CD14-positive monocyte (primary cell): ENCODE results near the gene CSRNP3. TPM values are rescaled to one million over a fixed set of nuclear protein-coding genes. Genes with fewer than 3 reads are reported as not detected.

Experiments
- DNase-seq, 3 donors: peaks; one replicate each; pipeline ENCODE4 v3.0.0-alpha.2; 2011 to 2022
- H2AFZ ChIP-seq: 2 replicates; pipeline ENCODE4 v1.6.0; 2012; ENCODE audit warnings: mild to moderate bottlenecking, low read depth, low read length, inconsistent platforms; ENCODE audit not compliant: insufficient read depth, poor library complexity, severe bottlenecking
- H3K27ac ChIP-seq, 2 donors: 1 replicate in 1 of 2; 2 replicates in 1 of 2; pipeline ENCODE4 v1.5.1; 2012 to 2013; ENCODE audit warnings: low read length in 2 of 2, control low read depth in 1 of 2, inconsistent platforms in 1 of 2, low read depth in 1 of 2, mild to moderate bottlenecking in 1 of 2
- H3K27me3 ChIP-seq, 2 donors: one replicate each; pipeline versions ENCODE4 v1.6.0 to v1.6.1; 2011 to 2013; ENCODE audit warnings: low read length in 2 of 2; ENCODE audit not compliant: control insufficient read depth in 2 of 2, insufficient read depth in 2 of 2
- H3K36me3 ChIP-seq, 2 donors: replicated peaks in 1 of 2; 1 replicate in 1 of 2; 2 replicates in 1 of 2; pipeline versions ENCODE4 v1.5.1 to v1.6.1; 2012 to 2013; ENCODE audit warnings: low read length in 2 of 2, control low read depth in 1 of 2, inconsistent platforms in 1 of 2, mild to moderate bottlenecking in 1 of 2; ENCODE audit not compliant: insufficient read depth in 2 of 2, control insufficient read depth in 1 of 2
- H3K4me1 ChIP-seq, 2 donors: 1 replicate in 1 of 2; 2 replicates in 1 of 2; pipeline versions ENCODE4 v1.5.1 to v1.6.1; 2012 to 2013; ENCODE audit warnings: low read length in 2 of 2, control low read depth in 1 of 2, inconsistent platforms in 1 of 2, mild to moderate bottlenecking in 1 of 2, moderate library complexity in 1 of 2; ENCODE audit not compliant: insufficient read depth in 2 of 2, control insufficient read depth in 1 of 2
- H3K4me2 ChIP-seq: replicated peaks from 2 replicates; pipeline ENCODE3; 2012; ENCODE audit warnings: low read length, moderate library complexity, mild to moderate bottlenecking; ENCODE audit not compliant: poor library complexity, severe bottlenecking; ENCODE audit errors: extremely low read depth
- H3K4me3 ChIP-seq, 3 experiments: fragments of 200-600 bp in 1 of 3; sonication (generic) in 1 of 3; replicated peaks in 1 of 3; 1 replicate in 2 of 3; 2 replicates in 1 of 3; pipeline ENCODE4 v1.5.1; 2011 to 2013; ENCODE audit warnings: low read length in 3 of 3, mild to moderate bottlenecking in 3 of 3, control low read depth in 2 of 3, low read depth in 2 of 3, inconsistent platforms in 1 of 3, moderate library complexity in 1 of 3
- H3K79me2 ChIP-seq: 2 replicates; pipeline ENCODE4 v1.6.0; 2012; ENCODE audit warnings: mild to moderate bottlenecking, control low read depth, inconsistent platforms, low read length, moderate library complexity; ENCODE audit not compliant: insufficient read depth
- H3K9ac ChIP-seq: 2 replicates; pipeline ENCODE4 v1.6.0; 2017; ENCODE audit warnings: low read length, mild to moderate bottlenecking; ENCODE audit not compliant: insufficient read depth, poor library complexity, severe bottlenecking
- H3K9me3 ChIP-seq, 2 donors: replicated peaks in 1 of 2; 1 replicate in 1 of 2; 2 replicates in 1 of 2; pipeline versions ENCODE4 v1.5.1 to v1.6.1; 2012 to 2013; ENCODE audit warnings: low read length in 2 of 2, control low read depth in 1 of 2; ENCODE audit not compliant: control insufficient read depth in 1 of 2, insufficient read depth in 1 of 2
- H4K20me1 ChIP-seq: 2 replicates; pipeline ENCODE4 v1.6.0; 2012; ENCODE audit warnings: mild to moderate bottlenecking, low read length, control low read depth, moderate library complexity; ENCODE audit not compliant: insufficient read depth
- H3K27ac Mint-ChIP-seq, 7 donors: one replicate each; pipeline ENCODE4 v1.8.0; 2020; ENCODE audit warnings: mild to moderate bottlenecking in 7 of 7, mixed read lengths in 7 of 7, moderate library complexity in 6 of 7, inconsistent platforms in 2 of 7
- H3K27me3 Mint-ChIP-seq, 3 donors: one replicate each; pipeline ENCODE4 v1.8.0; 2021 to 2022; ENCODE audit warnings: low read depth in 3 of 3, mild to moderate bottlenecking in 3 of 3, mixed read lengths in 3 of 3, moderate library complexity in 3 of 3, inconsistent platforms in 1 of 3
- H3K36me3 Mint-ChIP-seq, 2 donors: one replicate each; pipeline ENCODE4 v1.8.0; 2020; ENCODE audit warnings: mixed read lengths in 2 of 2, inconsistent platforms in 1 of 2, mild to moderate bottlenecking in 1 of 2
- H3K4me1 Mint-ChIP-seq: one replicate; pipeline ENCODE4 v1.8.0; 2020; ENCODE audit warnings: mild to moderate bottlenecking, mixed read lengths
- H3K4me3 Mint-ChIP-seq, 2 donors: one replicate each; pipeline ENCODE4 v1.8.0; 2020; ENCODE audit warnings: mild to moderate bottlenecking in 2 of 2, mixed read lengths in 2 of 2, moderate library complexity in 1 of 2
- H3K9me3 Mint-ChIP-seq, 7 donors: one replicate each; pipeline ENCODE4 v1.8.0; 2020 to 2022; ENCODE audit warnings: mixed read lengths in 7 of 7, mild to moderate bottlenecking in 6 of 7, moderate library complexity in 6 of 7, inconsistent platforms in 2 of 7
- WGBS: methylation state at CpG from one replicate; pipeline ENCODE4 v1.1.5; 2013; ENCODE audit warnings: missing lambda C conversion rate; ENCODE audit not compliant: insufficient coverage; 5-methylcytosine and 5-hydroxymethylcytosine counted together
- intact Hi-C, 2 donors: fragments of 100-400 bp; cut with micrococcal nuclease; formaldehyde crosslinking; loops; one replicate each; pipeline versions ENCODE4 v1.15.0 to v1.15.1; 2023
- polyA plus RNA-seq, 3 donors: library from polyadenylated mRNA; depleted of rRNA in 1 of 3; unstranded in 2 of 3; stranded (reverse) in 1 of 3; fragments of 300-500 nt in 2 of 3; fragments of >200 nt in 1 of 3; fragmentation: Illumina TruSeq in 2 of 3; gene quantifications; 1 replicate in 2 of 3; 2 replicates in 1 of 3; pipeline ENCODE4 v1.2.3, GENCODE V29; 2012 to 2021
- TF ChIP-seq, protein P1 (sequence below): fragments of 200-600 bp; IDR thresholded peaks from one replicate; pipeline ENCODE4 v1.8.0; 2022; ENCODE audit warnings: antibody characterized with exemption, mild to moderate bottlenecking

Gene CSRNP3
- polyA plus RNA-seq, 3 donors = not detected

DNA sequence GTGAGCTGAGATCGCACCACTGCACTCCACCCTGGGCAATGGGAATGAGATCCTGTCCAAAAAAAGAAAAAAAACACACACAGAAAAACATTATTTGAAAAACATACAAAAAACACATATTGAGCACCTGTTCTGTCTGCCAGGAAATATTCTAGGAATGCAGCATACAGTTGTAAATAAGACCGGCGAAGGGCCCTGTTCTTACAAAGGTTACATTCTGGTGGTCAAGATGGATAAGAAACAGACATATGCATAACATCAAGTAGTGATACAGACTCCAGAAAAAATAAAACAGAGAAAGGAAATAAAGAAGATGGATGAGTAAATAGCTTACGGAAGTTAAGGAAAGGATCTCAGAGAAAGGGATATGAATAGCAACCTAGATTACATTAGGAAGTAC, 164.8 kb downstream of the CSRNP3 start:
- Histone ChIP-seq H2AFZ (no peak overlapping the region), H3K4me2 (no peak overlapping the region), H3K9me3 (no peaks in the 10 kb centered on the region), H3K79me2 (no peaks in the 10 kb centered on the region), H3K27ac (no peak overlapping the region), H3K4me3 (no peak overlapping the region), H4K20me1 (no peaks in the 10 kb centered on the region), H3K4me1 (no peaks in the 10 kb centered on the region), H3K27me3 (no peaks in the 10 kb centered on the region), H3K36me3 (no peaks in the 10 kb centered on the region), H3K9ac (no peak overlapping the region)
- Mint-ChIP-seq H3K27ac (no peak overlapping the region), H3K27me3 (peaks cover 0 to 4% (median 2%) of the 10 kb centered on the region in 3 donors), H3K9me3 (peaks cover 0 to 2% (median 0%) of the 10 kb centered on the region in 7 donors), H3K36me3 (no peaks in the 10 kb centered on the region), H3K4me3 (no peak overlapping the region), H3K4me1 (no peaks in the 10 kb centered on the region)
- WGBS = 100% methylated on average over 1 of the region's 4 CpGs
- intact Hi-C loops = no loop called here
- no peak for DNase-seq
- TF ChIP-seq, protein P1, sequence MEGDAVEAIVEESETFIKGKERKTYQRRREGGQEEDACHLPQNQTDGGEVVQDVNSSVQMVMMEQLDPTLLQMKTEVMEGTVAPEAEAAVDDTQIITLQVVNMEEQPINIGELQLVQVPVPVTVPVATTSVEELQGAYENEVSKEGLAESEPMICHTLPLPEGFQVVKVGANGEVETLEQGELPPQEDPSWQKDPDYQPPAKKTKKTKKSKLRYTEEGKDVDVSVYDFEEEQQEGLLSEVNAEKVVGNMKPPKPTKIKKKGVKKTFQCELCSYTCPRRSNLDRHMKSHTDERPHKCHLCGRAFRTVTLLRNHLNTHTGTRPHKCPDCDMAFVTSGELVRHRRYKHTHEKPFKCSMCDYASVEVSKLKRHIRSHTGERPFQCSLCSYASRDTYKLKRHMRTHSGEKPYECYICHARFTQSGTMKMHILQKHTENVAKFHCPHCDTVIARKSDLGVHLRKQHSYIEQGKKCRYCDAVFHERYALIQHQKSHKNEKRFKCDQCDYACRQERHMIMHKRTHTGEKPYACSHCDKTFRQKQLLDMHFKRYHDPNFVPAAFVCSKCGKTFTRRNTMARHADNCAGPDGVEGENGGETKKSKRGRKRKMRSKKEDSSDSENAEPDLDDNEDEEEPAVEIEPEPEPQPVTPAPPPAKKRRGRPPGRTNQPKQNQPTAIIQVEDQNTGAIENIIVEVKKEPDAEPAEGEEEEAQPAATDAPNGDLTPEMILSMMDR = no peak

DNA sequence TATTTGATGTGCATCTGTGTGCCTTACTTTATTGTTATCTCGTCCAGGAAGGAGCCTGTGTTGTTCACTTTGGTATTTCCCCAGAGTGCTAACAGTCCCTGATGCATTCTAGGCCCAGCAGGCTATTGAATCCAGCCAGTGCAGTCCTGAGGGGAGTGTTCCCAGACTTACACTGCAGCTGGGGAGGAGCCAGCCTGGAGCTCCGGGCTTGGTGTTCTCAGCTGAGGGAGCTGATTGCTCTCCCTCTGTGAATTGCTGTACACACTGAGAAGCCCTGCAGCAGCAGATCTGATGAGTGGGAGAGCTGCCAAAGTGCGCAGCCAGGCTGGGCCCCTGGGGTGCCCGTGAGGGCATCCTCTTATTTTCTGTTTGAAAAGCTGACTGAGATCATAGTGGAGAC, 165.4 kb downstream of the CSRNP3 start:
- Histone ChIP-seq H3K9me3 (no peaks in the 10 kb centered on the region), H3K4me1 (no peaks in the 10 kb centered on the region), H4K20me1 (no peaks in the 10 kb centered on the region), H3K79me2 (no peaks in the 10 kb centered on the region), H3K4me2 (no peak overlapping the region), H3K4me3 (no peak overlapping the region), H3K9ac (no peak overlapping the region), H2AFZ (no peak overlapping the region), H3K27ac (no peak overlapping the region), H3K36me3 (no peaks in the 10 kb centered on the region), H3K27me3 (no peaks in the 10 kb centered on the region)
- H3K9me3 Mint-ChIP-seq = peaks cover 0 to 2% (median 0%) of the 10 kb centered on the region in 7 donors
- H3K4me3 Mint-ChIP-seq = no peak overlapping the region
- H3K27me3 Mint-ChIP-seq = peaks cover 0 to 4% (median 2%) of the 10 kb centered on the region in 3 donors
- H3K4me1 Mint-ChIP-seq = no peaks in the 10 kb centered on the region
- WGBS = 83% methylated on average over 4 of the region's 4 CpGs
- intact Hi-C loops = no loop called here
- no peaks in the 10 kb centered on the region for H3K36me3 Mint-ChIP-seq
- TF ChIP-seq, protein P1 = no peak
- no peak overlapping the region for H3K27ac Mint-ChIP-seq
- no peak for DNase-seq
